Activated naive CD8-positive, alpha-beta T cell treated with anti-CD3 and anti-CD28 coated beads for 36 hours (primary cell): ENCODE results near the gene ZIC4. TPM values are rescaled to one million over a fixed set of nuclear protein-coding genes. Genes with fewer than 3 reads are reported as not detected.

Experiments
- DNase-seq: peaks from one replicate; pipeline ENCODE4 v3.0.0; 2021
- H3K27ac Mint-ChIP-seq: one replicate; pipeline ENCODE4 v1.8.0; 2022; ENCODE audit warnings: mild to moderate bottlenecking, moderate library complexity, mixed read lengths
- H3K27me3 Mint-ChIP-seq: one replicate; pipeline ENCODE4 v1.8.0; 2022; ENCODE audit warnings: mild to moderate bottlenecking, mixed read lengths
- H3K36me3 Mint-ChIP-seq: one replicate; pipeline ENCODE4 v1.8.0; 2021; ENCODE audit warnings: mild to moderate bottlenecking, mixed read lengths
- H3K4me1 Mint-ChIP-seq: one replicate; pipeline ENCODE4 v1.8.0; 2021; ENCODE audit warnings: mixed read lengths
- H3K4me3 Mint-ChIP-seq: one replicate; pipeline ENCODE4 v1.8.0; 2022; ENCODE audit warnings: mild to moderate bottlenecking, moderate library complexity, mixed read lengths
- H3K9me3 Mint-ChIP-seq: one replicate; pipeline ENCODE4 v1.8.0; 2022; ENCODE audit warnings: mixed read lengths
- total RNA-seq, 2 experiments: library from RNA; stranded (reverse); gene quantifications; one replicate each; pipeline ENCODE4 v1.2.3, GENCODE V29; 2021

The ZIC4 gene
- total RNA-seq, 2 experiments from 2014 or later, result not detected

DNA sequence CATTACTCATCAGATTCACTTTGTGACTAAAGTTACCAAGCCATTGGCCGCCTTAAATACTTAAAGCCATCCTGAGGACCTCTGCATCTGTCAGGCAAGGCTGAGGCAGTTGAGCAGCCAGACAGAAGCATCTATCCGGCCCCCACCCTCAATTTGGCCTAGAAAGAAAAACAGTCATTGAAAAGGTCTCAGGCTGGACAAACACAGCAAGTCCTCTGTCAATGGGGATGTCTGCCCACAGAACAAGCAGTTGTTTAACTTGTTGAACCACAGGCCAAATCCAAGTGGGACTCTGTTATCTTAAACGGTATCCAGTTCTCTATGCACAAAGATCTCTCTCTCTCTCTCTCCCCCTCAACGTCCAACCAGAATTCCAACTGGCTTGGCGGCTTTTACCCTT is 2.8 kb downstream of the ZIC4 start:
- H3K27ac Mint-ChIP-seq, result no peak overlapping the region
- peaks cover 14% of the 10 kb centered on the region for H3K36me3 Mint-ChIP-seq
- DNase-seq, result no peak
- H3K4me1 Mint-ChIP-seq, result peaks cover 9% of the 10 kb centered on the region
- H3K9me3 Mint-ChIP-seq, result peaks cover 9% of the 10 kb centered on the region
- no peak overlapping the region for H3K4me3 Mint-ChIP-seq
- peaks cover 88% of the 10 kb centered on the region for H3K27me3 Mint-ChIP-seq

DNA sequence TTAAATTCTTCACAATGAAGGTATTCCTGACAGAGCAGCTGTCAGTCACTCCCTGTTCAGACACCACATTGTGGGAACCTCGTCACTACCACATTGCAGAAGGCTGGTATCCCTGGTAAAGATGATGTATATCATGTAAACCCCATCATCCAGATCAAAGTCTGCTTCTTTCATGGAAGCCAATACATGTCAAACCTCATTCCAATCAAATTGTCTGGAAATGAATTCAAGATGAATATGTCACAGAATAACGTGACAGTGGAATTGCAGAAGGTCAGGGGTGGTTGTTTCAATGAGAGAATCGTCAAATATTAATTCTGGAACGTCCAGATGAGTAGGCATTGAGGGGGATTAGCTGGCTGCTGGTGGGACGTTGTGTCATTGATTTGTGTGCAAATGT is 4.2 kb downstream of the ZIC4 start:
- Mint-ChIP-seq H3K36me3 (peaks cover 3% of the 10 kb centered on the region), H3K9me3 (peaks cover 1% of the 10 kb centered on the region), H3K4me1 (peaks cover 5% of the 10 kb centered on the region), H3K4me3 (no peak overlapping the region), H3K27me3 (peaks cover 88% of the 10 kb centered on the region), H3K27ac (no peak overlapping the region)
- DNase-seq, result no peak

GRCh38 chr3:147401421-147401820 is 4.9 kb downstream of the ZIC4 start:
- H3K9me3 Mint-ChIP-seq, result peaks cover 1% of the 10 kb centered on the region
- peaks cover 2% of the 10 kb centered on the region for H3K36me3 Mint-ChIP-seq
- H3K27me3 Mint-ChIP-seq, result peaks cover 88% of the 10 kb centered on the region
- DNase-seq, result no peak
- H3K27ac Mint-ChIP-seq, result no peak overlapping the region
- peaks cover 2% of the 10 kb centered on the region for H3K4me1 Mint-ChIP-seq
- H3K4me3 Mint-ChIP-seq, result no peak overlapping the region

DNA sequence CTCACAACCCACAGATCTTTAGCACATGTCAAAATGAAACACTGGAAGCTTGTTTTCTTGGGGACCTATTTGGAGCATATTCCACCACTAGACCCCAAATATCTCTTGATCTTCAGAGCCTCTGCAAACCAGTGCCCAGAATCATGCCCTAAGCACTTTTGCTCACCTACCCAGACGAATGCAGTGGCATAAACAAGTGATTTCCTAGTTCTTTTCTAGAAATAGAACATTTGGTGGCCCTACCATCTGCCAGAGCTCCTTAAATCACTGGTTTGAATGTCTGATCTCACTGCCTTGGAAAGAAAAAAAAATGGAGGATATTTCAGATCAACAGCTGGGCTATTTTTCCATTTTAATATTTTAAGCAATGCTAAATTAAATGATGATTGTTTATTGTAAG is 5.3 kb downstream of the ZIC4 start:
- H3K4me1 Mint-ChIP-seq, result peaks cover 2% of the 10 kb centered on the region
- H3K27ac Mint-ChIP-seq, result no peak overlapping the region
- peaks cover 2% of the 10 kb centered on the region for H3K36me3 Mint-ChIP-seq
- H3K9me3 Mint-ChIP-seq, result peaks cover 1% of the 10 kb centered on the region
- H3K4me3 Mint-ChIP-seq, result no peak overlapping the region
- H3K27me3 Mint-ChIP-seq, result peaks cover 85% of the 10 kb centered on the region
- DNase-seq, result no peak

GRCh38 chr3:147400111-147400510 is 6.2 kb downstream of the ZIC4 start:
- Mint-ChIP-seq H3K27ac (no peak overlapping the region), H3K4me1 (peaks cover 2% of the 10 kb centered on the region), H3K4me3 (no peak overlapping the region), H3K36me3 (peaks cover 2% of the 10 kb centered on the region), H3K9me3 (peaks cover 1% of the 10 kb centered on the region), H3K27me3 (peaks cover 85% of the 10 kb centered on the region)
- DNase-seq, result no peak

- H3K36me3 Mint-ChIP-seq, result peaks cover 4% of the 10 kb centered on the region
- H3K9me3 Mint-ChIP-seq, result peaks cover 1% of the 10 kb centered on the region
- peaks cover 3% of the 10 kb centered on the region for H3K4me1 Mint-ChIP-seq
- H3K27ac Mint-ChIP-seq, result no peak overlapping the region
- no peak for DNase-seq
- no peak overlapping the region for H3K4me3 Mint-ChIP-seq
- H3K27me3 Mint-ChIP-seq, result peaks cover 85% of the 10 kb centered on the region
These were observed 7.4 kb downstream of the ZIC4 start for GRCh38 chr3:147398813-147399534.

- peaks cover 84% of the 10 kb centered on the region for H3K27me3 Mint-ChIP-seq
- peaks cover 1% of the 10 kb centered on the region for H3K9me3 Mint-ChIP-seq
- H3K4me3 Mint-ChIP-seq, result no peak overlapping the region
- no peak for DNase-seq
- peaks cover 4% of the 10 kb centered on the region for H3K4me1 Mint-ChIP-seq
- peaks cover 6% of the 10 kb centered on the region for H3K36me3 Mint-ChIP-seq
- no peak overlapping the region for H3K27ac Mint-ChIP-seq
These were observed 8.2 kb downstream of the ZIC4 start for GRCh38 chr3:147397875-147398812.

DNA sequence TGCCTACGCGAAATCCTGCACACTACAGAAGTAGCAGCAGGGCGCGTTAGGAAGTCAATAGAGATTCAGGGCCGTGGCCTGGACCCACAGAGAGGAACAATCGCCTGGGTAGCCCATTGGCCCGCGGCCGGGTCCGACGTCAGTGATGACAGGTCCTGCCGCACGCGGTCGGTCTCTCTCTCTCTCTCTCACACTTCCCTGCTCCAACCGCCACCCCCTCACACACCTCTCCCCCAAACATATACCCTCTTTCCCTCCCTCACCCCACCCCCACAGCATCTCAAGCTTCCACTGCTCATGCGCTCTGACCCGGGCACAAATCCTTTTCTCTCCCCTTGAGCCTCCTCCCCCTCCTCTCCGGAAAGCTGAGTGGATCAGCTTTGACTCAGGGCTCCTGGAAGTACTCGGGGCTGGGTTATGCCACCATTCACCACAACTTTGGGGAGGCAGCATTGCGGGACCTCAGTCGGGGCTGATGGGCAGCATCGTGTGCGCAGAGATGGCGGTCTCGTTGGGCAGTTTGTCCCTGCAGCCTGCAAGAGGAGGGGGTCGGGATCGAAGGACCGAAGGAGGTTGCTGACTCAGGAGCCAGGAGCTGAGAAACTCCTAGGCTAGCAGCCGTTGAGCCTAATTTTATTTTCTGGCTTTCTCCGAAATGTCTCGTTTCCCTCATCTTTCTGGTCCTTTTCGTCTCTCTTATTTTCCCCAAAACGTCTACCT is 9.0 kb downstream of the ZIC4 start:
- Mint-ChIP-seq H3K36me3 (peaks cover 6% of the 10 kb centered on the region), H3K27ac (no peak overlapping the region), H3K27me3 (peaks cover 86% of the 10 kb centered on the region), H3K4me1 (peaks cover 4% of the 10 kb centered on the region), H3K9me3 (peaks cover 1% of the 10 kb centered on the region), H3K4me3 (no peak overlapping the region)
- DNase-seq, result no peak

GRCh38 chr3:147396712-147397046 is 9.7 kb downstream of the ZIC4 start:
- Mint-ChIP-seq H3K4me3 (no peak overlapping the region), H3K36me3 (peaks cover 6% of the 10 kb centered on the region), H3K27me3 (peaks cover 88% of the 10 kb centered on the region), H3K4me1 (peaks cover 4% of the 10 kb centered on the region), H3K9me3 (no peaks in the 10 kb centered on the region), H3K27ac (no peak overlapping the region)
- DNase-seq, result no peak

DNA sequence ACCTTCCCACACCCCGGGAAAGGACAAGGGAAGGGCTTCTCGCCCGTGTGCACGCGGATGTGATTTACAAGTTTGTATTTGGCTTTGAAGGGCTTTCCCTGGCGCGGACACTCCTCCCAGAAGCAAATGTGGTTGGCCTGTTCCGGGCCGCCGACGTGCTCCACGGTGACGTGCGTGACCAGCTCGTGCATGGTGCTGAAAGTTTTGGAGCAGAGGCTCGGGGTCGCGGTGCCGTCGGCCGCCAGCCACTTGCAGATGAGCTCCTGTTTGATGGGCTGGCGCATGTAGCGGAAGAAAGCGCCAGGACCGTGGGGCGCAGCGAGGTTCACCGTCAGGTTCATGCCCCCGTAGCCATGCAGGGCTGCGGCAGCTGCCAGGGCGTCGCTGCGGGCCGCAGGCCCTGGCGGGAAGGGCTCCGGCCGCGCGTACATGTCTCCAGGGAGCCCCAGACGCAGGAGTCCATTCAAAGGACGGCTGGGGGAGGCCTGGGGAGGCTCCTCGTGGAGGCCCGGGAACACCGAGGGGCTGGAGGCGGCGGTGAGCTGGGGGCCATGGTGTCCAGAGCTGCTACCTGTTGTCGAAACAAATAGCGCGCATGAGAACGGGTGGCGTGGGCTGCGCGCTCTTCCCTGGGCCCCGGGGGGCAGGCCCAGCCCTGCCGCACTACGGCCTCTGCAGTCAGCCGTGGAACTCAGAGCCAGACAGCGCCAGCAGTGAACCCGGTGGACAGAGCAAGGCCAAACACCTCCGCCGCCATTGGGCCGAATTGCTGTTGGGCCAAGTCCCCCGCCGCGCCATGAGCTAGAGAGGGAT is 10.2 kb downstream of the ZIC4 start:
- Mint-ChIP-seq H3K36me3 (peaks cover 9% of the 10 kb centered on the region), H3K27ac (no peak overlapping the region), H3K4me3 (no peak overlapping the region), H3K4me1 (peaks cover 4% of the 10 kb centered on the region), H3K9me3 (peaks cover 4% of the 10 kb centered on the region), H3K27me3 (peaks cover 88% of the 10 kb centered on the region)
- no peak for DNase-seq

DNA sequence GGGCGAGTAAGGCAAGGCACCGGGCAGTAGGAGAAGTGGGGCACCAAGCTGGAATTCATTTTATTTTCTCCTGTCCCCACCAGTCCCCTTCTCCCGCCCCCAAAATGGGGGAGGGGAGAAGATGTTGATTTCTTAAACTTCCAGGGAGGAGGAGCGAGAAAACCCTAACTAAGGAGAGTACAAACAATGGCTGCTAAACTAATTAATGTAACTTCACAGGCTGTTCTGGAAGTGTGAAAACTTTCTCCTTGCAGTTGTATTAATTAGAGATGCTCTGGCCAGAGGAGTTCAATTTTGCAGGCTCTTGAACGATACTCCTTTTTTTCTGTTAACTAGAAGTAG is 11.5 kb downstream of the ZIC4 start:
- H3K4me1 Mint-ChIP-seq, result peaks cover 4% of the 10 kb centered on the region
- peaks cover 5% of the 10 kb centered on the region for H3K9me3 Mint-ChIP-seq
- H3K4me3 Mint-ChIP-seq, result no peak overlapping the region
- peaks cover 11% of the 10 kb centered on the region for H3K36me3 Mint-ChIP-seq
- DNase-seq, result no peak
- no peak overlapping the region for H3K27ac Mint-ChIP-seq
- H3K27me3 Mint-ChIP-seq, result peaks cover 94% of the 10 kb centered on the region

GRCh38 chr3:147393943-147394883 is 12.1 kb downstream of the ZIC4 start:
- DNase-seq, result no peak
- Mint-ChIP-seq H3K27ac (no peak overlapping the region), H3K4me1 (peaks cover 4% of the 10 kb centered on the region), H3K36me3 (peaks cover 11% of the 10 kb centered on the region), H3K4me3 (peak overlapping the region; percentile 32), H3K27me3 (peaks cover 94% of the 10 kb centered on the region), H3K9me3 (peaks cover 9% of the 10 kb centered on the region)

DNA sequence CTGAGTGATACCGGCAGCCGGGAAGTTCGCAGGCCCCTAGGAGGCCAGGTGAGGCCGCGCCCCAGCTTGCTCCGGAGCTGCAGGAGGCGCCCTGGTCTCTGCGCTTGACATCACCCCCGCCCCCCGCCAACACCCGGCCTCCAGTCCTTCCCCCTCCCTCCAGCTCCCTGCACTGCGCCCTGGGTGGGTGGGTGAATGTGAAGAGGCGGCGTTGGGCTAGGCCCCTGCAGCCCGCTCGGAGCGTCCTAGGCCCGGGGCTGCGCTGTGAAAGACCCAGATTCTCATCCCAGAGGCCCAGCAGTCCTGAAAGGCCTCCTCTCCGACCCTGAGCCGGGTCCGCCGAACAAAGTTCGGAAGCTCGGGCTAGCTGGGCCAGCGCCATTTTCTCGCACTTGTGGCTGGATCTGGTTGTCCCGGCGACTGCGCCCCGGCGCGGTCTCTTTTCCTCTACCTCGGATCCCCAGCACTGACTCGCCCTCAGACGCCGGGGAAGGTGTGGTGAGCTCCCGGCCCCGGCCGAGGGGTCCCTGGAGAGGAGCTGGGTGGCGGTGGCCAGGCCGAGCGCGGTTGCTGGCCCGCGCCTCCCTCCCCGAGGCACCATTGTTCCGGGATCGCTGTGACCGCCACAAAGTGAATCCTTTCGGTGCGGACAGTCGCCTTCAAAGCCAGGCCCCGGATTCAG is 12.9 kb downstream of the ZIC4 start:
- Mint-ChIP-seq H3K4me1 (peaks cover 4% of the 10 kb centered on the region), H3K27ac (no peak overlapping the region), H3K36me3 (peaks cover 11% of the 10 kb centered on the region), H3K27me3 (peaks cover 95% of the 10 kb centered on the region), H3K9me3 (peaks cover 9% of the 10 kb centered on the region), H3K4me3 (no peak overlapping the region)
- DNase-seq, result no peak
